Activated CD4-positive, alpha-beta T cell treated with anti-CD3 and anti-CD28 coated beads for 36 hours (primary cell): ENCODE measurements around the gene GULP1. TPM values are rescaled to one million over a fixed set of nuclear protein-coding genes. Genes with fewer than 3 reads are reported as not detected.

ENCODE experiments used
- ATAC-seq: fragments of 200-7000 bp; cut with Tn5 transposase; one replicate; pipeline ENCODE4 v1.10.0; 2021; ENCODE audit warnings: mild to moderate bottlenecking, moderate library complexity
- CTCF ChIA-PET: fragments of 350-600 bp; sonication (Branson Sonifier 250); formaldehyde crosslinking; loops from one replicate; lab custom pipeline; 2021; ENCODE audit warnings: antibody characterized with exemption; lab: Charles Lee
- POLR2A ChIA-PET: fragments of 350-600 bp; sonication (Branson Sonifier 250); formaldehyde crosslinking; loops from one replicate; lab custom pipeline; 2021; ENCODE audit warnings: antibody characterized with exemption, inconsistent platforms; lab: Charles Lee
- DNase-seq: peaks from one replicate; pipeline ENCODE4 v3.0.0-alpha.2; 2020
- H3K27ac Mint-ChIP-seq: one replicate; pipeline ENCODE4 v1.8.0; 2021; ENCODE audit warnings: mixed read lengths
- H3K27me3 Mint-ChIP-seq: one replicate; pipeline ENCODE4 v1.8.0; 2021; ENCODE audit warnings: mixed read lengths
- H3K36me3 Mint-ChIP-seq: one replicate; pipeline ENCODE4 v1.8.0; 2021; ENCODE audit warnings: low read depth, mixed read lengths
- H3K4me1 Mint-ChIP-seq: one replicate; pipeline ENCODE4 v1.8.0; 2021; ENCODE audit warnings: mixed read lengths
- H3K4me3 Mint-ChIP-seq: one replicate; pipeline ENCODE4 v1.8.0; 2021; ENCODE audit warnings: mild to moderate bottlenecking, moderate library complexity, mixed read lengths
- H3K9me3 Mint-ChIP-seq: one replicate; pipeline ENCODE4 v1.8.0; 2021; ENCODE audit warnings: low read depth, mixed read lengths
- intact Hi-C, 2 experiments: fragments of 100-400 bp; cut with DNase I in 1 of 2; cut with micrococcal nuclease in 1 of 2; formaldehyde crosslinking; loops; one replicate each; pipeline versions ENCODE4 v1.14.2 to v1.15.1; 2022 to 2024; cut with DNase I, micrococcal nuclease
- total RNA-seq, 2 experiments: library from RNA; stranded (reverse); gene quantifications; one replicate each; pipeline ENCODE4 v1.2.3, GENCODE V29; 2021

The GULP1 gene, protein sequence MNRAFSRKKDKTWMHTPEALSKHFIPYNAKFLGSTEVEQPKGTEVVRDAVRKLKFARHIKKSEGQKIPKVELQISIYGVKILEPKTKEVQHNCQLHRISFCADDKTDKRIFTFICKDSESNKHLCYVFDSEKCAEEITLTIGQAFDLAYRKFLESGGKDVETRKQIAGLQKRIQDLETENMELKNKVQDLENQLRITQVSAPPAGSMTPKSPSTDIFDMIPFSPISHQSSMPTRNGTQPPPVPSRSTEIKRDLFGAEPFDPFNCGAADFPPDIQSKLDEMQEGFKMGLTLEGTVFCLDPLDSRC
- not detected for total RNA-seq

DNA sequence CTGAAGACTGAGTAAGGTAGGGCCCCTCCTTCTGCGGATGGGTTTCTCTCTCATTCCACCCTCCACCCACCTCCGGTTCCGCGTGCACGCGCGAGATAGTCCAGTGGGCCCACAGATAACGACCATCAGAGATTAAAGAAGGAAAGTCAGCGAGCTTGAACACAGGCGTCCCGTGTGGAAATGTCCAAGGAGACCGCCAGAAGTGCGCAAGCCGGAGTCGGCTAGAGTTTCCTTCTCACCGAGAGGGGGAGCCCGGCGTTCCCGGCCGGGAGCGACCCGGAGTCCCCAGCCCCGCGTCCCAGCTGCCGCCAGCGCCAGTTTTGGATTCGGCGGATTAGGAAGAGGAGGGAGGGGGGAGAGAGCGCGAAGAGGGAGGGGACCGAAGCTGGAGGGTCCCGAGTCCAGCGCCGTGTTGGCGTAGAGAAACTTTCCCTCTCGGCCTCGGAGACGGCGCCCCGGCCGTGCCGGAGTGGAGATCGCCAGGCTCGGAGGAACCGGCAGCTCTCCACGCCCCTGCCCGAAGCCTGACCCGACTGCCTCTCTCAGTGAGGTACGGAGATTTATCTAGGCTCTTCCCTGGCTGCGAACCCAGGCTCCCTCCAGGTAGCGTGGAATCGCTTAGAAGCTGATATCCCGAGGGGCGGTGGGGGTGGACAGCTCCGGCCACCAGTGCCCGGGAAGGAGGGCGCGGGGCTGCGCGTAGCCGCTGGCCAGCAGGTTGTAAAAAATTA, at the start of gene GULP1:
GULP1 (plus strand) TSS at position 258 of the 731 bp plus-strand sequence. CDS start 185,829 bp downstream, outside the sequence.
- POLR2A ChIA-PET = no interaction called here

DNA sequence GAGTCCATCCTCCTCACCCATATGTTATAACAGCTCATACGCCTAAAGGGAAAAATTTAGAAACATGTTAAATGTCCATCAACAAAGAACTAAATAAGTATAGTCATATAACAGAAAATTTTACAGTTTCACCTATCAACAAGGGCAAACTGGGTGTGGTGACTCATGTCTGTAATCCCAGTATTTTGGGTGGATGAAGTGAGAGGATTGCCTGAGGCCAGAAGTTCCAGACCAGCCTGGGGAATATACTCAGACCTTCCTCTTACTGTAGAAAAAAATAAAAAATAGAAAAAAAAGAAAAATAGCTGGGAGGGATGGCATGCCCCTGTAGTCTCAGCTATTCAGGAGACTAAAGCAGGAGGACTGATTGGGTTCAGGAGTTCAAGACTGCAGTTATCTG, 48.3 kb upstream of the GULP1 start:
- Mint-ChIP-seq H3K9me3 (no peaks in the 10 kb centered on the region), H3K27ac (no peak overlapping the region), H3K27me3 (no peaks in the 10 kb centered on the region), H3K4me1 (no peaks in the 10 kb centered on the region), H3K36me3 (no peaks in the 10 kb centered on the region), H3K4me3 (no peak overlapping the region)
- ChIA-PET CTCF (no interaction called here), POLR2A (no interaction called here)
- no peak for DNase-seq
- intact Hi-C loops = no loop called here
- ATAC-seq = no peak

More for the DNA sequence above, at the start of gene GULP1:
- peaks cover 3% of the 10 kb centered on the region for H3K9me3 Mint-ChIP-seq
- H3K4me1 Mint-ChIP-seq = peaks cover 6% of the 10 kb centered on the region
- ATAC-seq = peak; percentile 33
- intact Hi-C loops = no loop called here
- H3K27ac Mint-ChIP-seq = no peak within 1 kb of the TSS
- H3K4me3 Mint-ChIP-seq = peak within 1 kb of the TSS; percentile 12
- no peaks in the 10 kb centered on the region for H3K36me3 Mint-ChIP-seq
- DNase-seq = peak; percentile 26
- CTCF ChIA-PET = interaction anchor here (0.6 kb wide), 1 partner anchor 1609 kb away, joined by 3 read pairs; no protein-coding TSS in a partner anchor
- H3K27me3 Mint-ChIP-seq = peaks cover 40% of the 10 kb centered on the region

DNA sequence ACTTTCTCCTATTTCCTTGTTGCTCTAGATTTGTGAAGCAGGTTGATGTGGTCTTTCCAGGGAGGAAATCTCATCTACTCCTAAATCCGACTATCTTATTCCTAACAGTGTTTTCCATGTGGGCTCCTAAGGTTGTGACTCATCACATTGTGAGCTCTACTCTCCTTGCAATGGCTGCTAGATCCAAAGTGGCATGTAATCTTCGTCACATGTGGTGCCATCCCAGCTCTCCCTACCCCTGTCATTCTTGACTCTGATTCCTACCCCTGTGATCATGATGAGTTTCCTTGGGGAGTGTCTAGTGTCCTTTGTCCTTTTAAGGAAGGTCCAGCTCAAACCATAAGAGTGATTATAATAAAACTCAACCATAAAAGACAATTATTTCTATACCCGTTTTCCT, 47.3 kb upstream of the GULP1 start:
- CTCF ChIA-PET = no interaction called here
- ATAC-seq (no peak), DNase-seq (no peak)
- H3K36me3 Mint-ChIP-seq = no peaks in the 10 kb centered on the region
- H3K4me1 Mint-ChIP-seq = no peaks in the 10 kb centered on the region
- intact Hi-C loops = no loop called here
- no peaks in the 10 kb centered on the region for H3K9me3 Mint-ChIP-seq
- POLR2A ChIA-PET = no interaction called here
- H3K27ac Mint-ChIP-seq = no peak overlapping the region
- H3K27me3 Mint-ChIP-seq = no peaks in the 10 kb centered on the region
- no peak overlapping the region for H3K4me3 Mint-ChIP-seq

DNA sequence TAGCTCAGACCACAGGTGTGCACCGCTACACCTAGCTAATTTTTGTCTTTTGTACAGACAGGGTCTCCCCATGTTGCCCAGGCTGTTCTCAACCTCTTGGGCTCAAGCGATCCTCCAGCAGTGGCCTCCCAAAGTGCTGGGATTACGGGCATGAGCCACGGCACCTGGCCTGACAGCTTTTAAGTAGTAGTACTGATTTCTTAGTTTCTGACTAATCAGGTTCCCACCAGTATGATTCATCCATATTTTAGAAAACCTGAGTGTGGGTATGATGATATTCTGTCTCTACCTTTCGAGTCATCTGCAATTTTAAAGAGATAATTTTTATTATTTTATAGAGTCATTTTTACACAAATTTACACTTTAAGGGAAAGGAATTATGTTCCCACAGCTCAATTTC, 46.4 kb upstream of the GULP1 start:
- Mint-ChIP-seq H3K36me3 (no peaks in the 10 kb centered on the region), H3K27me3 (no peaks in the 10 kb centered on the region), H3K27ac (no peak overlapping the region), H3K4me3 (no peak overlapping the region), H3K9me3 (no peaks in the 10 kb centered on the region), H3K4me1 (no peaks in the 10 kb centered on the region)
- DNase-seq (no peak), ATAC-seq (no peak)
- CTCF ChIA-PET = no interaction called here
- POLR2A ChIA-PET = no interaction called here
- intact Hi-C loops = no loop called here

DNA sequence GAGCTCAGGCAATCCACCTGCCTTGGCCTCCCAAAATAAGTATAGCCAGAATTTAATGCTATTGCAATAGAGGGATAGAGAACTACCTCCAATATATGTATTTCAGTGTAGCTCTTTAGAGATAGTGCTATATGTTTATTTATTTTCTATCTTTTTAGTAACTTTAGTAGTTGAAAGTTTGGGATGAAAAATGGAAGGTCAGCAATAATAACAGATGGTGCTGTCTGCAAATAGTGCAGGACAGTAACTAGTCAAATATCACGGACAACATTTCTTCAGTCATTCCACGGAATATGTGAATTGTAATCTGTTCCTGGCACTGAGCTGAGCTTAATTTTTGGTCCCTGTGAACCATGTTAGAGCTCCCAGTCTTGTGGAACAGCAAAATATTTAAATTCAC, 43.2 kb upstream of the GULP1 start:
- H3K36me3 Mint-ChIP-seq = no peaks in the 10 kb centered on the region
- intact Hi-C loops = no loop called here
- H3K27ac Mint-ChIP-seq = no peak overlapping the region
- DNase-seq (no peak), ATAC-seq (no peak)
- ChIA-PET CTCF (no interaction called here), POLR2A (no interaction called here)
- no peak overlapping the region for H3K4me3 Mint-ChIP-seq
- peaks cover 5% of the 10 kb centered on the region for H3K9me3 Mint-ChIP-seq
- no peaks in the 10 kb centered on the region for H3K4me1 Mint-ChIP-seq
- no peaks in the 10 kb centered on the region for H3K27me3 Mint-ChIP-seq

DNA sequence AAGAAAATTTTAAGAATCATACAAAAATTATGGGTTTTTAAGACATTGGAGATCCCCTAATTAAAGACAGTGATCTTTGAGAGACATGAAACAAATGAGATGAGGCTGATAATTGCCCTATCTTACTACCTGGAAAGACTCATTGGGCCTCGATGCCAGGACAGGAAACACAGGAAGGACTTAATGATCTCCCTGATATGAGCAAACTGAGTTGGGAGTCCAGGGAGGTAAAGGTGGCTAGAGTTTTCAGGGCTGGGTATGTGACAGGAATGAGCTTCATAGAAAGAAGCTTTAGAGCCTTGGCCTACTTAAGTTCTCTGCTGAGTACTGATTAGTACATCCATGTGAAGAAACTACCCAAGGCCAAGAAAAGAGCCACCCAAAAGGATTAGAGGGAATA, 40.6 kb upstream of the GULP1 start:
- H3K27me3 Mint-ChIP-seq = no peaks in the 10 kb centered on the region
- ATAC-seq = no peak
- no peaks in the 10 kb centered on the region for H3K4me1 Mint-ChIP-seq
- no peak for DNase-seq
- intact Hi-C loops = no loop called here
- POLR2A ChIA-PET = no interaction called here
- no peaks in the 10 kb centered on the region for H3K36me3 Mint-ChIP-seq
- peaks cover 5% of the 10 kb centered on the region for H3K9me3 Mint-ChIP-seq
- H3K4me3 Mint-ChIP-seq = no peak overlapping the region
- no peak overlapping the region for H3K27ac Mint-ChIP-seq
- CTCF ChIA-PET = interaction anchor here (0.6 kb wide), 1 partner anchor 597 kb away, joined by 3 read pairs; no protein-coding TSS in a partner anchor

DNA sequence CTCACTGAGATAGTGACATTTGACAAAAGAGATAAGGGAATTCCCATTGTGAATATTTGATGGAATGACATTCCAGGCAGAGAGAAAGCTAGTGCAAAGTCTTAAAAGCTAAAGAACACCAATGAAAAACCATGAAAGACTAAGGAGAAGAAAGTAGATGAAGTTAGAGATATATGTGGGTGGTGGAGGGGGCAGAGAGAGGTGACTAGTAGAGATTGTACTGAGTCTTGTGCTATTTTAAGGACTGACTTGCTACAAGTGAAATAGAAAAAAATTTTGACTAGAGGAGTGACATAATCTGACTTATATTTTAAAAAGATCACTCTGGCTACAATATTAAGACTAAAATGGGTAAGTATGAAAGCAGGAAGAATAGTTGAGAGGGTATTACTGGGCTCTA, 35.3 kb upstream of the GULP1 start:
- CTCF ChIA-PET = no interaction called here
- Mint-ChIP-seq H3K27ac (no peak overlapping the region), H3K36me3 (no peaks in the 10 kb centered on the region)

DNA sequence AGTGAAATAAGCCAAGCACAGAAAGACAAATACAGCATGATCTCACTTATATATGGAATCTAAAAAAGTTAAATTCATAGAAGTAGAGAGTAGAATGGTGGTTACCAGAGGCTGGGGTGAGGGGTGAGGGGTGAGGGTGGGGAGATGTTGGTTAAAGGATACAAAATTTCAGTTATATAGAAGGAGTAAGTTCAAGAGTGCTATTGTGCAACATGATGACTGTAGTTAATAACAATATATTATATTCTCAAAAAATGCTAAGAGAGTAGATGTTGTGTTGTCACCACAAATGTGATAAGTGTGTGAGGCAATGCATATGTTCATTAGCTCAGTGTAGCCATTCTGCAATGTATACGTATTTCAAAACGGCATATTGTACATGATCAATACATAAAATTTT, 26.4 kb upstream of the GULP1 start:
- ChIA-PET POLR2A (no interaction called here), CTCF (no interaction called here)
- Mint-ChIP-seq H3K4me1 (no peaks in the 10 kb centered on the region), H3K27ac (no peak overlapping the region), H3K9me3 (no peaks in the 10 kb centered on the region), H3K36me3 (no peaks in the 10 kb centered on the region), H3K4me3 (no peak overlapping the region), H3K27me3 (no peaks in the 10 kb centered on the region)
- DNase-seq (no peak), ATAC-seq (no peak)
- intact Hi-C loops = no loop called here

More for the DNA sequence above, 35.3 kb upstream of the GULP1 start:
- Mint-ChIP-seq H3K9me3 (peaks cover 5% of the 10 kb centered on the region), H3K4me1 (no peaks in the 10 kb centered on the region), H3K4me3 (no peak overlapping the region), H3K27me3 (no peaks in the 10 kb centered on the region)
- DNase-seq (no peak), ATAC-seq (no peak)
- POLR2A ChIA-PET = no interaction called here
- intact Hi-C loops = no loop called here

DNA sequence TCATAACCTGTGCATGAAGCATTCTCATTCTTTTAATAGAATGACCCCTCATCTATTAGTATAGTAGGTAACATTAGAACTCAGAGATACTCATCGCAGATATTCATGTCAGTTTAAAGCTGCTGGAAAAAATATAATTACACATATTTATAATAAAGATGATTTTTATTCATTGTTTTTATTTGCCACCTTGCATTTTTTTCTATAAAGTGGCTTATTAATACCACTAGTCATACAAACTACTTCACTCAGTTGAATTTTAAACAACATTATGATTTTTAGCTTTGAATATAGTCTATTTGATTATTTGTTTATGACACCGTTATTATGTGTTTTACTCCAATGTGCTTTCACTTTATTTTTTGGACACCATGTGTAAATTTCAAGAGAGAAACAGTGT, 23.9 kb upstream of the GULP1 start:
- Mint-ChIP-seq H3K27me3 (no peaks in the 10 kb centered on the region), H3K4me1 (no peaks in the 10 kb centered on the region), H3K9me3 (no peaks in the 10 kb centered on the region), H3K36me3 (no peaks in the 10 kb centered on the region), H3K27ac (no peak overlapping the region), H3K4me3 (no peak overlapping the region)
- DNase-seq (no peak), ATAC-seq (no peak)
- ChIA-PET CTCF (no interaction called here), POLR2A (no interaction called here)
- intact Hi-C loops = no loop called here

DNA sequence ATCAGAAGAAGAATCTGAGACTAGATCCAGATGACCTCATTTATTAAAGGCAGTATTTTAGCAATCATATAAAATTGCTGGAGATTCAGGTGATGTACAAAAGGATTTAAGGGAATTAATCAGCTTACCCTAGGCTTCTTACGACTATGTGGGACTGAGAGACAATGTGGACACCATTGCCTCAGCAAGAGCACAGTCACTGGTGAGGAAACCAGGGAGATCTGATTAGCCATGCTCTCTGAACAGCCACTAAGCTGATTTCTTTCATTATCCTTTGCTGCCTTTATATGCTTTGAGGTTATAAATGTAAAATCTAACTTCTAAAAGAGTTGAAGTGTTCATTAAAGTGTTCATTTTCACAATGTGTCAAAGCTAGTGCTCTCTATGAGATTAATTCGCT, 22.7 kb upstream of the GULP1 start:
- H3K4me3 Mint-ChIP-seq = no peak overlapping the region
- intact Hi-C loops = no loop called here
- ATAC-seq (no peak), DNase-seq (no peak)
- H3K4me1 Mint-ChIP-seq = no peaks in the 10 kb centered on the region
- H3K27ac Mint-ChIP-seq = no peak overlapping the region
- H3K9me3 Mint-ChIP-seq = no peaks in the 10 kb centered on the region
- CTCF ChIA-PET = no interaction called here
- H3K36me3 Mint-ChIP-seq = no peaks in the 10 kb centered on the region
- POLR2A ChIA-PET = no interaction called here
- H3K27me3 Mint-ChIP-seq = no peaks in the 10 kb centered on the region

DNA sequence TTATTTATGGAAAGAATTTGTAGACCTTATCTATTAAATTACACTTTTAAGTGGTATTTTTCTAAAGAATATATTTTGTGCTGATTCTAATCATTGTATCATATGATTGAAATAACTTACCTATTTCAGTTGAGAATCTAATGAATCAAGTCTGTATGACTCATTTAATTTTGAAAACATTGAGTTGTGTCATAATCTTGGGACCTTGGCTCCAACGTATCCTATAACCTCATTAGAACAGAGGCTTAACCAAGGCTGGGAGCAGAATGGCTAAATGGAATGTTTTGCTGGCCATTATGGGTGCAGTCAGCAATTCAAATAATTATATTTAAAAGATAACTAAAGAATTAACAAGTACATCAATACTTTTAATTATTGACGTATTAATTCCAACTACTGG, 19.6 kb upstream of the GULP1 start:
- no peak for DNase-seq
- no peak overlapping the region for H3K27ac Mint-ChIP-seq
- ChIA-PET POLR2A (no interaction called here), CTCF (no interaction called here)
- H3K4me3 Mint-ChIP-seq = no peak overlapping the region
- H3K9me3 Mint-ChIP-seq = no peaks in the 10 kb centered on the region
- no peaks in the 10 kb centered on the region for H3K36me3 Mint-ChIP-seq
- no peaks in the 10 kb centered on the region for H3K27me3 Mint-ChIP-seq
- intact Hi-C loops = no loop called here
- no peak for ATAC-seq
- no peaks in the 10 kb centered on the region for H3K4me1 Mint-ChIP-seq

DNA sequence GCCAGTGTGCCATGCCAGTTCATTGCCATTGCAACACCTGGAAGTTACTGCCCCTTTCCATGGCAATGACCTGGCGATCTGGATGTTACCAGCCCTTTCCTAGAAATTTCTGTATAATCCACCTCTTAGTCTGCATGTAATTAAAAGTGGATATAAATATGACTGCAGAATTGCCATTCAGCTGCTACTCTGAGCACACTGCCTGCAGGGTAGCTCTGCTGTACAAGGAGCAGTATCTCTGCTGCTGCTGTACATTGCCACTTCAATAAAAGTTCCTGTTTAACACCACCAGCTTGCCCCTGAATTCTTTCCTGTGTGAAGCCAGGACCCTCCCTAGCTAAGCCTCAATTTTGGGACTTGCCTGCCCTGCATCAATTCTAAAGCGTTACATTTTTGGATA, 17.4 kb upstream of the GULP1 start:
- ChIA-PET CTCF (no interaction called here), POLR2A (no interaction called here)
- intact Hi-C loops = no loop called here
- Mint-ChIP-seq H3K9me3 (no peaks in the 10 kb centered on the region), H3K27ac (no peak overlapping the region), H3K36me3 (no peaks in the 10 kb centered on the region), H3K27me3 (no peaks in the 10 kb centered on the region), H3K4me1 (no peaks in the 10 kb centered on the region), H3K4me3 (no peak overlapping the region)
- no peak for DNase-seq
- no peak for ATAC-seq
